NK-92 (cell line): ENCODE data around the gene GOLGA3.
"Not testable (repeated sequence)": the region's sequence is repeated elsewhere in the genome, so short reads cannot be mapped to it uniquely, and the experiment has no call there.

ENCODE experiments used
- DNase-seq: peaks from one replicate; lab custom pipeline; 2025; ENCODE audit not compliant: unreplicated experiment; lab: John Stamatoyannopoulos, UW

The GOLGA3 gene

GRCh38 chr12:132754160-132754932 lies 74.3 kb downstream of the GOLGA3 start:
- no peak for DNase-seq

GRCh38 chr12:132753670-132754069 lies 75.0 kb downstream of the GOLGA3 start:
- not testable (repeated sequence) for DNase-seq

GRCh38 chr12:132748319-132748718 lies 80.3 kb downstream of the GOLGA3 start:
- DNase-seq = no peak

DNA sequence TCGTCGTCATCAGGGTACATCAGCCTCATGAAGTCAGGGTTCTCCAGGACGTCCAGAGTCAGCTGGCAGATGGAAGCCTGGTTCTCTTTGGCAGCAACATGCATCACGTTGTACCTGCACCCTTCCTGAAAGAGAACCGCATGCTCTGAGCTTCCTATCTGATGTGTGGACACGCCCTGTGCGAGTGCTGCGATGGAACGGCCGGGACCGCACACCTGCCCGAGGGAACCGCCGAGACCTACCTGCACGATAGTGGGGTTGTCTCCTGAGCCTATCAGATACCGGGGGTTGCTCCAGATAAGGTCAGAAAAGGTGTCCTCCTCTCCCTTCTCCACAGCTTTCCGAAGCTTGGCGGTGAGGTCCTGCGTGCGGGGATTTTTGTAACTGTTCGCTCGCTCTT lies 80.8 kb downstream of the GOLGA3 start:
- no peak for DNase-seq

DNA sequence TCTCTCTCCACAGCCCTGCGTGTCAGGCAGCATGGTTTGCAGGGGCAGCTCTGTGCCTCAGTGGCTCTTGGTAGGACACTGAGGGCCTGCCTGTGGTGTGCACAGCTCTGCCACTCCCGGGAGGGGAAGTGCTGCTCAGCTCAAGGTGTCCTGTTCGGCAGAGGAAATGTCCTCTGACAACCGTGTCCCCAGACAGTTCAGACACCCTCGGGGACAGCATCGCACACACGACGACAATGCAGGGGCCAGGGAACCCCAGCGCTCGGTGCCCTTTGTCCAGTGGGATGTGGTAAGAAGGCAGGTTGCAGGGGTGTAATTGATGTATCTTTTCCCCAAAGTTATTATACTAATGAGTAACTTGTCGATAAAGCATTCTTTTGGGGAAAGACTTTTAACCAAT lies 81.3 kb downstream of the GOLGA3 start:
- DNase-seq = no peak

GRCh38 chr12:132746613-132747012 lies 82.1 kb downstream of the GOLGA3 start:
- DNase-seq = no peak

DNA sequence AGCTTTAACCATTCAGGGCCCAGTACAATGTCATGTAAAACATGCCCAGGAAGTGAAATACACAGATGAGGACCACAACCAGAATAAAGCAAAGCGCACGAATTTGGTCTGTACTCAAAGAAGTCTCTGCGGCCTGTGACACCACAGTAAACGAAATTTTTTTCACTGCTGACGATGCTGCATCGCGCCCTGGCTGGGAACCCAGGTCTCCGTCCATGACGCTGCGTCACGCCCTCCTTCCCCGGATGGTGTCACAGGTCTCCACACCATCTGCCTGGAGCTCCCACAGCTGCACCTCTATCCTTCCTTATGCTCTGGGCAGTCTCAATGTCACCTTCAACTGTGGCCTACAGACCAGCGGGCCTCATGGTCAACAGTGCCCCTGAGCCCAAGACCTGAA lies 84.8 kb downstream of the GOLGA3 start:
- no peak for DNase-seq

- DNase-seq = no peak
Observed at GRCh38 chr12:132741620-132742019, 87.0 kb downstream of the GOLGA3 start.

DNA sequence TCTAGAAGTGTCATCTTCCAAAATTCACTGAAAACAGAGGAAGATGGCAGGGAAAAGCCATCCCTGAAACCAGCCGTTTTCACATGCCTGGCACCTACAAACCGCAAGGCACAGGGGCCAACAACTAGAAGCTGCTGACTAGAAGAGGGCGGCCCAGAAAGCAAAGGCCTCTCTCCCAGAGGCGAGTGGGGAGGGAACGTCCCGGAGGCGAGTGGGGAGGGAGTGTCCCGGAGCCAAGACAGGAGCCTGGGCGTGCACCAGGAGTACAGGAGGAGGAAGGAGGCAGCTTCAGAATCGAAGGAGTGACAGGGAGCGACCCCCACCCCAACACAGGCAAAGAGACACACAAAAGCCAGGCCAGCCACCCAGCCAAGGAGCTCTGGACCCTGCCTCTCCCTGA lies 88.0 kb downstream of the GOLGA3 start:
- no peak for DNase-seq

DNA sequence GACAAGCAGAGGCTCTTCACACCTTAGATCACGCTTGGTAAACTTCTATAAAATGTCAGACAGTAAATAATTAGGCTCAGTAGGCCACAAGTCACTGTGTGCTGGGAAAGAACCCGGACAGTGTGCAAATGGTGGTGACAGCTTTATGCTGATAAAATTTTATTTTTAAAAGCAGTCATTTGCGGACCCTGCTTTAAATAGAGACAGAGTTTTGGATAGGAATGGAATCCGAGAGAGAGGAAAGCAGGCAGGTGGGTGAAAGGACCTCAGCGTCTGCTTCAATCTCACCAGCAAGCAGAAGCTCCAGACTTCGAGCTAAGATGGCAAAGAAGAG lies 88.4 kb downstream of the GOLGA3 start:
- DNase-seq = no peak

DNA sequence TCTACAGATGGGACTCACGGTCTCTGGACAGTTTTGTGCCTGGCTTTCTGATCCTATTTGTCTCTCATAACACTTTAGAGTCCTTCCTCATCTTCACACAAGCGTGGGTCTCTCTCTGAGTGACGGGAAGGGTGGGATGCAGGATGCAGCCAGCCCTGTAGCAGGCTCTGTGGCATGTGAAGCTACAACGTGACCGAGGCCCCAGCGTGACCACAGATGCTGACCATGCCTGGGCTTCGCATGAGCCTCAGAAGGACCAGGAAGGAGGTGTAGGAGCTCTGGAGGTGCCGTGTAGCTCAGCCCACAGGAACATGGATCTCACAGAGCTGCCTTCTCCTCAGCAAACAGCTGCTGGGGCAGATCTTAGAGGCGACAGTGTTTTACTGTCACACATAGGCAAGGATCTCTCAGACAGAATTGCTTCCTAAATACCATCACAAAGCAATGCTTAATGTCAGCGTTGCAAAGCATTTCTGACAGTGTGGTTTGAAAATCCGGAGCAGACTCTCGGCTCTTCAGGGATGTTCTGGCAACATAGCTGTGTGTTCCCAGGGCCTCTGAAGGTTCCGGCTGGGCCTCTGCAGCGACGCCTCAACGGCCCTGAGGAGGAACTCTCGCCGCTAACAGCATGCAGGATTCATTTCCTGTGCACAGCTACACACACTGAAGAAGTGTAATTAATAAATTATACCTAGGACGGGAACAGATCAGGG lies 88.9 kb downstream of the GOLGA3 start:
- DNase-seq = no peak

DNA sequence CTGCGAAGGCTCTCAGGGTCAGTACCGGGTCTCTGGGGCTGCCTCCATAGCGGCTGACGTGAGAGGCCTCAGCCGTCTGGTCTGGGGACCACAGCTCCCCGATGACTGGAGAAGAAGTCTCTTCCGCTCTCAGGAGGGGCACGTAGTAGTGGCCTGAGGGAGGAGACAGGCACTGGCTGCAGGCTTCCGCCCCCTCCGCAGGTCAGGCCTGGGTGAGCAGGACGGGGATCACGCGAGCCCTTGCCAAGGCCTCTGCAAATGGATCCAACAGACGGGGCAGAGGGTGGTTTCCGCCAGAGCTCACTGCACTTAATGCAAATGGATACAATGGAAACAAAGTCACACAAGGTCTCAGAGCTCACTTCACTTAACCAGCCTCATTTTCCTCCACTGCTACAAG lies 91.8 kb downstream of the GOLGA3 start:
- DNase-seq = no peak

- no peak for DNase-seq
Observed at GRCh38 chr12:132736378-132736777, 92.3 kb downstream of the GOLGA3 start.

- no peak for DNase-seq
Observed at GRCh38 chr12:132735496-132735895, 93.2 kb downstream of the GOLGA3 start.

DNA sequence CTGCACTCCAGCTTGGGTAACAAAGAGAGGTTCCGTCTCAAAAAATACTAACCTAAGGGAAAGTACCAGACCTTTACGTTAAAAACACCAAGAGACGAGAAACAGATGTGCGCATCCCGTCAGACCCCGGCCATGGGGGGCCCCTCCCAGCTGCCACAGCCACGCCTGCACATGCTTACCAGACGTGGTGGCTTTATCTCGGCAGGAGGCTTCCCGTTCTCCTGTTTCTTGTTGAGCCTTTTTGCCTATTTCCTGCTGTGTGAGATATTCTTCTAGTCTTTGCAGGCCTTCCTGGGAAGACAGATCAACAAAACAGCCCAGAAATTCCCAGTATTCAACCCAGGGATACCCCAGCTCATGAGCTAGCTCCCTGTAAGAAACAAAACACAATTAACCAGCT lies 94.5 kb downstream of the GOLGA3 start:
- no peak for DNase-seq

DNA sequence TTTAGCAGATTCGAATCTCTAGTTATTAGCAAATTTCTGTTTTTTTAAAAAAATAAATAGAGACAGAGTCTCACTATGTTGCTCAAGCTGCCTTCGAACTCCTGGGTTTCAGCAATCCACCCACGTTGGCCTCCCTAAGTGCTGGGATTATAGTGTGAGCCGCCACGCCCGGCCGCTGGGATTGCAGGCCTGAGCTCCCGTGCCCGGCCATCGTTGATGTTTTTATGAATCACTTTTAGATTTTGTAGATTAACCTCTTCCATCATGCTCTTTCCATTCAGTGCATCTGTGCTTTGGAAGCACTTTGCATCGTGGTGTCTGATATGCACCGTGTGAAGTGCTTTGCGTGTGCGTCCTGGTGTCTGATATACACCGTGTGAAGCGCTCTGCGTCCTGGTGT lies 97.1 kb downstream of the GOLGA3 start:
- DNase-seq = no peak

- DNase-seq = no peak
Observed at GRCh38 chr12:132730353-132730752, 98.3 kb downstream of the GOLGA3 start.

- DNase-seq = no peak
Observed at GRCh38 chr12:132729541-132730320, 98.9 kb downstream of the GOLGA3 start.

DNA sequence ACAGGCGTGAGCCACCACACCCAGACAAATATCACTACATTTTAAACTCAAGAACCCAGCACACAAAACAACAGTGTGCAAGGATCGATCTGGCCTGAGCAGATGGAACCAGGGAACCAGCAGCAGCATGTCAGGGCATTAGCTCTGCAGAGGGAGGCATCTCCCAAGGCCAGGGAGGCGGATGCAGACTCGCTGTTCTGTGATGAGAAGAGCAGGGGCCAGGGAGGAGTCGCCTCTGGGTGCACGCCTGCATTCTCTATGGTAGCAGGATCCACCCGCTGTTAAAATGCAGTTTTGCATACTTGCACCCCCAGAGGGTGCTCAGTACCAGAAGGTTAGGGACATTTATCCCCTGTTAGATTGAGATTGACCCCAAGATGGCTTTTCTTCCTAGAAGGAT lies 100.2 kb downstream of the GOLGA3 start:
- DNase-seq = no peak

DNA sequence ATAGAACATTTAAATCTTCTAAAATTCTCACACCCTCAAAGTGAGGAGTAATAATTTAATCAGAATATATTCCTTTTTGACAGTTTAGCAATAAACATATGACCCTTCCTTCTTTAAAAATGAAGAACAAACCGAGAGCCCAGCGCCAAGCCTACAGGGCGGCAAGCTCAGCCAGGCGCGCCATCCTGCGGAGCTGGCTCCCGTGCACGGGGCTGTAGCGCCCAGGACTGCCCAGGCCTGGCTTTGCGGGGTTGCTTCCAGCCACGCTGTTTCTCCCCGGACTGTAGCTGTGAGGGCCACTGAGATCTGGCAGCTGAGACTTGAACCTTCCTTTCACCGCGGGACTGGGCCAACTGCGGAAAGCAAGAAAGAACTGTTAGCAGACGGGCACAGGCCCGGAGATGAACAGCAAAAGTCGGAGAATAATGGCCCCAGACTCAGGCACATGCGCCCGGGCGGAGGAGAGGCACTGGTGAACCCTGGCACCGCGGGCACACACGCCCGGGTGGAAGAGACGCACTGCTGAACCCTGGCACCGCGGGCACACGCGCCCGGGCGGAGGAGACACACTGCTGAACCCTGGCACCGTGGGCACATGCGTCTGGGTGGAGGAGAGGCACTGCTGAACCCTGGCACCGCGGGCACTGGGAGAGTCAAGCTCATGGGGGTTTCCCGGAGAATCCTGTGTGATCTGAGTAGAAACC lies 101.4 kb downstream of the GOLGA3 start:
- no peak for DNase-seq

- no peak for DNase-seq
Observed at GRCh38 chr12:132726386-132726785, 102.3 kb downstream of the GOLGA3 start.
